ENCODE results near the gene ZNF611. TPM values are rescaled to one million over a fixed set of nuclear protein-coding genes. Genes with fewer than 3 reads are reported as not detected.

ZNF611 gene
- total and polyA plus RNA-seq, 9 of the 15 experiments (the other 6 are each of a cell fraction or from before 2014, with no cell fraction given): 3.7 to 29.6 (median 12.8) TPM

DNA sequence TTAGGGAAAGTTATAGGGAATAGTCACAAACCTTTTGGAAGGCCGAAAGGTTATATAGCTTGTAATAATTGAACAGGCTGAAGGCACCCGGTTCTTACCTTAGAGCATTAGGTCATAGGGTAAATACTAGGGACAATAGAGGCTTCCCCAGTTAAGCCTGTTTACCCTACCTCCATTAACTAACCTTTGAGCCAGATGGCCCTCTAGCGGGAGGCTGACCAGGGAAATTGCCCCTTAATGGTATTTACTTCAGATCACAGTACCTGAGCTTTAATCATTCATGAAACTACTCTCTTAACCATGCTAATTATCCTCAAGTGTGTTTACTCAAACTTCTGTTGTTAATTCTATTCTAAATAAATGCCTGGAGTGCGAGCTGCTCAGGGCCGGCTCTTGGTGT, 76.2 kb downstream of the ZNF611 start (continued):
- TF ChIP-seq ZNF318 (IDR thresholded peaks at IDR 0.05; ENCODE audit: borderline replicate concordance in 1 of 2, low read depth in 1 of 2): no peak
- no peak for TF ChIP-seq SRF (CRISPR knock-in tag; IDR thresholded peaks at IDR 0.05)
- no peak for TF ChIP-seq CC2D1A (IDR thresholded peaks at IDR 0.05)
- TF ChIP-seq ZNF174 (CRISPR knock-in tag; IDR thresholded peaks at IDR 0.05): no peak
- no peak for TF ChIP-seq POLR2G (IDR thresholded peaks at IDR 0.05; ENCODE audit: low read depth, low read length)

All from K562 (cell line).